ENCODE data around the gene PRDM13.

PRDM13 gene

DNA sequence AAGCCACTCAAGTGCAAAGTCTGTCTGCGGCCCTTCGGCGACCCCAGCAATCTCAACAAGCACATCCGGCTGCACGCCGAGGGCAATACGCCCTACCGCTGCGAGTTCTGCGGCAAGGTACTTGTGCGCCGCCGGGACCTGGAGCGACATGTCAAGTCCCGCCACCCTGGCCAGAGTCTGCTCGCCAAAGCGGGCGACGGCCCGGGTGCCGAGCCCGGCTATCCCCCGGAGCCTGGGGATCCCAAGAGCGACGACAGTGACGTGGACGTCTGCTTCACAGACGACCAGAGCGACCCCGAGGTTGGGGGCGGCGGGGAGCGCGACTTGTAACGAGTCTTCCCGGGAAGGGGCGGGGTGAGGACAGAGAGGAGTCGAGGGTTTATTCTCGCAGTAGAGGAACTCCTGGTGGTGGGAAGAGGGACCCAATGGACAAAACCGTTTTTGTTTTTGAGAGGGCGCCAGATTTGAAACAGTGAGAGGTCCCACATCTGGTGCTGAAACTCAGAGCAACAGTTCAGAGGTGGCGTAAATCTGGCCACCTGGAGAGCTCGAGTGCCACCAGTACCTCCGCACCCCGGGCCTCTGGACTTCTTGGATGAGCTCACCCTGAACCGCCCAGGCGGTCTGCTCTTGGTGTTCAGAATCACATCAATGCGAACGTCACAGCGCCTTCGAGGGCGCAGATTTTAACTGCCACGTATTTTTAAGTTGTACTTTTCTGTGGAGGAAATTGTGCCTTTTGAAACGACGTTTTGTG, 8.0 kb downstream of the PRDM13 start:
- peak overlapping the region; percentile 83 for H3K18ac ChIP-seq (ENCODE audit: low read length)
- H2AFZ ChIP-seq (ENCODE audit: low read length), result peak overlapping the region; percentile 99
- peak overlapping the region; percentile 24 for H2BK5ac ChIP-seq (ENCODE audit: low read length)
- H3K9me3 ChIP-seq (replicated peaks in 1 of 2; ENCODE audit: control insufficient read depth in 2 of 2, insufficient read depth in 1 of 2, low read depth in 1 of 2, low read length in 2 of 2), result peaks cover 9 to 10% of the 10 kb centered on the region in 2 donors
- H3K23ac ChIP-seq (ENCODE audit: low read depth, low read length, poor library complexity), result no peak overlapping the region
- peak overlapping the region; percentile 28 for H2AK5ac ChIP-seq (ENCODE audit: low read depth, low read length)
- H3K4me2 ChIP-seq (ENCODE audit: insufficient read depth, low read length, poor library complexity, severe bottlenecking), result peak overlapping the region; percentile 93
- no peak overlapping the region for H4K8ac ChIP-seq (ENCODE audit: low read depth, low read length)
- H3K4ac ChIP-seq (ENCODE audit: low read length), result no peak overlapping the region
- H2BK15ac ChIP-seq (ENCODE audit: low read length), result no peak overlapping the region
- no peak overlapping the region for H2BK120ac ChIP-seq (ENCODE audit: low read depth, low read length)
- peaks cover 47 to 98% (median 79%) of the 10 kb centered on the region in 3 experiments for H3K27me3 ChIP-seq (ENCODE audit: control insufficient read depth in 3 of 3, insufficient read depth in 3 of 3, low read depth in 1 of 3, low read length in 3 of 3)
- peaks cover 0 to 10% of the 10 kb centered on the region in 2 donors for H3K4me1 ChIP-seq (ENCODE audit: control insufficient read depth in 2 of 2, insufficient read depth in 1 of 2, low read depth in 1 of 2, low read length in 2 of 2)
- H2BK12ac ChIP-seq (ENCODE audit: low read length), result peak overlapping the region; percentile 46
- H3K9ac ChIP-seq (ENCODE audit: low read depth, low read length, poor library complexity), result peak overlapping the region; percentile 44
- H3K14ac ChIP-seq (ENCODE audit: low read length), result peak overlapping the region; percentile 56
- peak overlapping the region; percentile 43 to 66 for H3K4me3 ChIP-seq (ENCODE audit: low read length in 2 of 2)
- H3K79me1 ChIP-seq (ENCODE audit: low read depth, low read length), result peaks cover 2% of the 10 kb centered on the region
- H3K27ac ChIP-seq (replicated peaks; ENCODE audit: low read length), result no peak overlapping the region
- WGBS, 2 donors (ENCODE audit: extremely low coverage in 2 of 2, insufficient read length in 2 of 2, insufficient replicate concordance in 1 of 2), result no CpG with 5 or more reads among the region's 55 CpGs
- DNase-seq (ENCODE audit: low spot score), result no peak
- no peaks in the 10 kb centered on the region for H3K36me3 ChIP-seq (replicated peaks in 1 of 2; ENCODE audit: control insufficient read depth in 2 of 2, insufficient read depth in 2 of 2, low read length in 2 of 2)
- no peak overlapping the region for H4K91ac ChIP-seq (ENCODE audit: low read depth, low read length, poor library complexity)

DNA sequence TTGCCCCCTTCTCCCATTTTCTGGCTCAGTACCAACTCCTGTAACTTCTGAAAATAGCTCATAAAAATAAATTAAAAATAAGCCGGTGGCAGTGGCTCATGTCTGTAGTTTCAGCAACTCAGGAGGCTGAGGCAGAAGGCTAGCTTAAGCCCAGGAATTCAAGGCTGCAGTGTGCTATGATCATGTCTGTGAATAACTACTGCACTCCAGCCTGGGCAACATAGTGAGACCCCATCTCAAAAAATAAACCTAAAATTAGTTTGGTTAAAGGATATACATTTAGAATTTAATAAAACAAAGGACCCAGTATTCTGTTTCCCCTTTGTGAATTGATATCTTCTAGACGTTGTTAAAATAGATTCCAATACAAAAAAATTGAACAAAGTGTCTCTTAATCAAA, 10.5 kb downstream of the PRDM13 start:
- no peak overlapping the region for H4K8ac ChIP-seq (ENCODE audit: low read depth, low read length)
- no CpG with 5 or more reads among the region's 2 CpGs for WGBS, 2 donors (ENCODE audit: extremely low coverage in 2 of 2, insufficient read length in 2 of 2, insufficient replicate concordance in 1 of 2)
- H3K27me3 ChIP-seq (ENCODE audit: control insufficient read depth in 3 of 3, insufficient read depth in 3 of 3, low read depth in 1 of 3, low read length in 3 of 3), result peaks cover 44 to 95% (median 75%) of the 10 kb centered on the region in 3 experiments
- no peak for DNase-seq (ENCODE audit: low spot score)
- no peak overlapping the region for H2AK5ac ChIP-seq (ENCODE audit: low read depth, low read length)
- peaks cover 2% of the 10 kb centered on the region for H3K79me1 ChIP-seq (ENCODE audit: low read depth, low read length)
- H3K4me2 ChIP-seq (ENCODE audit: insufficient read depth, low read length, poor library complexity, severe bottlenecking), result no peak overlapping the region
- H3K4me1 ChIP-seq (ENCODE audit: control insufficient read depth in 2 of 2, insufficient read depth in 1 of 2, low read depth in 1 of 2, low read length in 2 of 2), result peaks cover 0 to 10% of the 10 kb centered on the region in 2 donors
- no peak overlapping the region for H3K18ac ChIP-seq (ENCODE audit: low read length)
- H2BK120ac ChIP-seq (ENCODE audit: low read depth, low read length), result no peak overlapping the region
- no peak overlapping the region for H3K9ac ChIP-seq (ENCODE audit: low read depth, low read length, poor library complexity)
- H2BK12ac ChIP-seq (ENCODE audit: low read length), result no peak overlapping the region
- no peak overlapping the region for H2AFZ ChIP-seq (ENCODE audit: low read length)
- H3K14ac ChIP-seq (ENCODE audit: low read length), result no peak overlapping the region
- no peak overlapping the region for H2BK15ac ChIP-seq (ENCODE audit: low read length)
- no peak overlapping the region for H2BK5ac ChIP-seq (ENCODE audit: low read length)
- no peak overlapping the region for H3K23ac ChIP-seq (ENCODE audit: low read depth, low read length, poor library complexity)
- no peaks in the 10 kb centered on the region for H3K36me3 ChIP-seq (replicated peaks in 1 of 2; ENCODE audit: control insufficient read depth in 2 of 2, insufficient read depth in 2 of 2, low read length in 2 of 2)
- no peak overlapping the region for H3K27ac ChIP-seq (replicated peaks; ENCODE audit: low read length)
- H4K91ac ChIP-seq (ENCODE audit: low read depth, low read length, poor library complexity), result no peak overlapping the region
- peaks cover 9 to 10% of the 10 kb centered on the region in 2 donors for H3K9me3 ChIP-seq (replicated peaks in 1 of 2; ENCODE audit: control insufficient read depth in 2 of 2, insufficient read depth in 1 of 2, low read depth in 1 of 2, low read length in 2 of 2)
- no peak overlapping the region for H3K4ac ChIP-seq (ENCODE audit: low read length)
- H3K4me3 ChIP-seq (ENCODE audit: low read length in 2 of 2), result no peak overlapping the region

DNA sequence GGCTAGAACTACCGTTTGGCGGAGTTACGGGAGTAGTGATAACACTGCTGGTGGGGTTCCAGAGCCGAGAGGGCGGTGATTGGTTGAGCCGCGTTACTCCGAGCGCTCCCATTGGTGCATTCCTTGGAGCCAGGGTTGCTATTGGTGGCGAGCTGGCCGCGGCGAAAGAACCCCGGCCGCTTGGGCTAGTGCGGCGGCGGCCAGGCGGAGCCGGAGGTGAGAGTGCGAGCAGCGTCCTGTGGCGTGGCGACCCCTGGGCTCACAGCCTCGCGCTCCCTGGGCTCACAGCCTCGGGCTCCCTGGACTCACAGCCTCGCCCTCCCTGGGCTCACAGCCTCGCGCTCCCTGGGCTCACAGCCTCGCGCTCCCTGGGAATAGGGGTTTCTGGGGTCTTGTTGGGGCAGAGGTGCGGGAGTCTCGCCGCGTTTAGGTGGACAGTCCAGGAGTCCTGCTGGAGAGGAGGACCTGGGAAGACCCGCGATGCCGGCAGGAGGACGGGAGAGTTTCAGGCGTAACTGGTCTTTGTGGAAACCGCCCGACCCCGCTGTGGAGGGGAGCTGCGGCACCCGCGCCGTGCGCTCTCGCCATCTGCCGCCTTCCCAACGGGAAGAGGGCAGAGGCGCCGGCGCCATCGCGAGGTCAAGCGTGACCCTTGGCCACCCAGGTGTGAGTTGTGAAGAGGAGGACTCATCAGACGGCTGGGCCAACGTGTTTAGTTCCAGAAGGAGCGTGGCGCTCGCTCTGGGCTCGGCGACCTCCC, 12.2 kb downstream of the PRDM13 start:
- no peaks in the 10 kb centered on the region for H3K79me1 ChIP-seq (ENCODE audit: low read depth, low read length)
- H3K14ac ChIP-seq (ENCODE audit: low read length), result no peak overlapping the region
- no peak overlapping the region for H2BK5ac ChIP-seq (ENCODE audit: low read length)
- no peaks in the 10 kb centered on the region for H3K36me3 ChIP-seq (replicated peaks in 1 of 2; ENCODE audit: control insufficient read depth in 2 of 2, insufficient read depth in 2 of 2, low read length in 2 of 2)
- H2BK120ac ChIP-seq (ENCODE audit: low read depth, low read length), result no peak overlapping the region
- no peak overlapping the region for H2BK15ac ChIP-seq (ENCODE audit: low read length)
- no peak overlapping the region for H4K8ac ChIP-seq (ENCODE audit: low read depth, low read length)
- H3K4me2 ChIP-seq (ENCODE audit: insufficient read depth, low read length, poor library complexity, severe bottlenecking), result peak overlapping the region; percentile 52
- peak overlapping the region in 1 of 2 donors; percentile 64 for H3K4me3 ChIP-seq (ENCODE audit: low read length in 2 of 2)
- H3K23ac ChIP-seq (ENCODE audit: low read depth, low read length, poor library complexity), result peak overlapping the region; percentile 90
- peaks cover 9 to 10% of the 10 kb centered on the region in 2 donors for H3K9me3 ChIP-seq (replicated peaks in 1 of 2; ENCODE audit: control insufficient read depth in 2 of 2, insufficient read depth in 1 of 2, low read depth in 1 of 2, low read length in 2 of 2)
- no peak overlapping the region for H2BK12ac ChIP-seq (ENCODE audit: low read length)
- H2AK5ac ChIP-seq (ENCODE audit: low read depth, low read length), result no peak overlapping the region
- H3K4ac ChIP-seq (ENCODE audit: low read length), result no peak overlapping the region
- no peak overlapping the region for H4K91ac ChIP-seq (ENCODE audit: low read depth, low read length, poor library complexity)
- peak overlapping the region; percentile 55 for H3K18ac ChIP-seq (ENCODE audit: low read length)
- H3K9ac ChIP-seq (ENCODE audit: low read depth, low read length, poor library complexity), result no peak overlapping the region
- no peak overlapping the region for H3K27ac ChIP-seq (replicated peaks; ENCODE audit: low read length)
- DNase-seq (ENCODE audit: low spot score), result no peak
- no CpG with 5 or more reads among the region's 65 CpGs for WGBS, 2 donors (ENCODE audit: extremely low coverage in 2 of 2, insufficient read length in 2 of 2, insufficient replicate concordance in 1 of 2)
- peak overlapping the region; percentile 87 for H2AFZ ChIP-seq (ENCODE audit: low read length)
- H3K27me3 ChIP-seq (ENCODE audit: control insufficient read depth in 3 of 3, insufficient read depth in 3 of 3, low read depth in 1 of 3, low read length in 3 of 3), result peaks cover 32 to 92% (median 60%) of the 10 kb centered on the region in 3 experiments
- peaks cover 0 to 7% of the 10 kb centered on the region in 2 donors for H3K4me1 ChIP-seq (ENCODE audit: control insufficient read depth in 2 of 2, insufficient read depth in 1 of 2, low read depth in 1 of 2, low read length in 2 of 2)

DNA sequence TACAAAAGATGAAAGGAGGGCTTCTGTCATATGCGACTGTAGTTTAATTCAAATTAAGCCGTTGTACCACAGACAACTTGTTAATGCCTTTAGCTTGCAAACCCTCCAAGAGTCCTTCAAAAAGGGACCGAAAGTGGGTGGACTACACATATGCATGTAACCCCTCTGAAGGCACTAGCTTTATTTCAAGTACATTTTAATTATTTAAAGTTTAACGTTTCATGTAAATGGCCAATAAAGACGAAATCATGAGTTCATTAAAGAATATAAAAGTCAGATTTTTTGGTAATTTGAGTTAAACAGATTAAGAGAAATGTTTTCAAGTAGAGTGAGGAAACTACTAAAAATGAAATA, 12.8 kb downstream of the PRDM13 start:
- Histone ChIP-seq H3K9ac (ENCODE audit: low read depth, low read length, poor library complexity) (no peak overlapping the region), H2AK5ac (ENCODE audit: low read depth, low read length) (no peak overlapping the region), H2AFZ (ENCODE audit: low read length) (peak overlapping the region; percentile 87), H2BK12ac (ENCODE audit: low read length) (no peak overlapping the region), H3K79me1 (ENCODE audit: low read depth, low read length) (no peaks in the 10 kb centered on the region), H3K4ac (ENCODE audit: low read length) (no peak overlapping the region), H3K4me3 (ENCODE audit: low read length in 2 of 2) (peak overlapping the region in 1 of 2 donors; percentile 64), H3K23ac (ENCODE audit: low read depth, low read length, poor library complexity) (no peak overlapping the region), H3K9me3 (replicated peaks in 1 of 2; ENCODE audit: control insufficient read depth in 2 of 2, insufficient read depth in 1 of 2, low read depth in 1 of 2, low read length in 2 of 2) (peaks cover 7 to 10% of the 10 kb centered on the region in 2 donors), H3K27me3 (ENCODE audit: control insufficient read depth in 3 of 3, insufficient read depth in 3 of 3, low read depth in 1 of 3, low read length in 3 of 3) (peaks cover 26 to 92% (median 54%) of the 10 kb centered on the region in 3 experiments), H4K91ac (ENCODE audit: low read depth, low read length, poor library complexity) (no peak overlapping the region), H2BK15ac (ENCODE audit: low read length) (no peak overlapping the region), H3K27ac (replicated peaks; ENCODE audit: low read length) (no peak overlapping the region), H2BK120ac (ENCODE audit: low read depth, low read length) (no peak overlapping the region), H3K14ac (ENCODE audit: low read length) (no peak overlapping the region), H3K18ac (ENCODE audit: low read length) (no peak overlapping the region), H4K8ac (ENCODE audit: low read depth, low read length) (no peak overlapping the region), H3K4me1 (ENCODE audit: control insufficient read depth in 2 of 2, insufficient read depth in 1 of 2, low read depth in 1 of 2, low read length in 2 of 2) (peaks cover 0 to 1% of the 10 kb centered on the region in 2 donors), H3K4me2 (ENCODE audit: insufficient read depth, low read length, poor library complexity, severe bottlenecking) (no peak overlapping the region), H3K36me3 (replicated peaks in 1 of 2; ENCODE audit: control insufficient read depth in 2 of 2, insufficient read depth in 2 of 2, low read length in 2 of 2) (no peaks in the 10 kb centered on the region), H2BK5ac (ENCODE audit: low read length) (no peak overlapping the region)
- DNase-seq (ENCODE audit: low spot score), result no peak
- WGBS, 2 donors (ENCODE audit: extremely low coverage in 2 of 2, insufficient read length in 2 of 2, insufficient replicate concordance in 1 of 2), result no CpG with 5 or more reads among the region's 5 CpGs
